ENCODE data around the gene C1orf159. TPM values are rescaled to one million over a fixed set of nuclear protein-coding genes. Genes with fewer than 3 reads are reported as not detected.
A peak's percentile ranks its signal among the peaks of the same experiment; 100 is the strongest.

C1orf159 gene
- total RNA-seq, 4 donors from 2014 or later: 12.8 to 48.4 (median 19.7) TPM

- WGBS: 20% methylated on average over 4 of the region's 99 CpGs
- Histone ChIP-seq H3K4me3 (peak overlapping the region; percentile 48), H3K27me3 (peaks cover 26% of the 10 kb centered on the region), H3K9me3 (no peaks in the 10 kb centered on the region), H3K27ac (no peak overlapping the region), H3K36me3 (peaks cover 22% of the 10 kb centered on the region), H3K4me1 (peaks cover 36% of the 10 kb centered on the region)
- TF ChIP-seq POLR2A (IDR thresholded peaks at IDR 0.05) (no peak), CTCF (IDR thresholded peaks at IDR 0.05) (no peak)
- no peak for DNase-seq (ENCODE audit: low spot score in 2 of 2)
Observed at GRCh38 chr1:1040004-1040991, 75.6 kb downstream of the C1orf159 start.

- no peak overlapping the region for H3K4me3 ChIP-seq
- H3K27me3 ChIP-seq: peaks cover 33% of the 10 kb centered on the region
- no peak overlapping the region for H3K27ac ChIP-seq
- H3K4me1 ChIP-seq: peaks cover 41% of the 10 kb centered on the region
- no peaks in the 10 kb centered on the region for H3K9me3 ChIP-seq
- DNase-seq (ENCODE audit: low spot score in 2 of 2): no peak
- no peak for TF ChIP-seq POLR2A (IDR thresholded peaks at IDR 0.05)
- no peak for TF ChIP-seq CTCF (IDR thresholded peaks at IDR 0.05)
- no peak for TF ChIP-seq POLR2AphosphoS5 (IDR thresholded peaks at IDR 0.05)
- no peak for TF ChIP-seq EP300 (IDR thresholded peaks at IDR 0.05)
- H3K36me3 ChIP-seq: peaks cover 15% of the 10 kb centered on the region
- WGBS: 59% methylated on average over 16 of the region's 17 CpGs
Observed at GRCh38 chr1:1039145-1039910, 76.6 kb downstream of the C1orf159 start.

DNA sequence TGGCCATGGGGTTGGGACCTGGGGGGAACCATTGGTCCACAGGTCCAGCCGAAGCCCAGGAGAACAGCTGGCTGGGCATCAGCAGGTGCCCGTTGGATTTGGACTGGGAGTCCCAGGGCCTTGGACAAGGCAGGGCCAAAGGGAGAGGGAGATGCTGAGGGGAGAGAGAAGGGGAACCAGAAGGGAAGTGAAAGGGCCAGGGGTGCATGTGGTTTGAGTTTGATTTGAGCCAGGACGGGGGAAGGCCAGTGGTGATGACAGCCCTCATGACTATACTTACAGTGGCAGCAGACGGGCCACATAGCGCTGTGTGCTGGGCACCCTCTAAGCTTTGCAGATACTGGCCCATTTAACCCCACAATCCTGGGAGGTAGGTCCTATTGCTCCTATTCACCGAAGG, 77.2 kb downstream of the C1orf159 start:
- 78% methylated on average over 6 of the region's 6 CpGs for WGBS
- TF ChIP-seq CTCF (IDR thresholded peaks at IDR 0.05) (no peak), POLR2A (IDR thresholded peaks at IDR 0.05) (no peak), POLR2AphosphoS5 (IDR thresholded peaks at IDR 0.05) (no peak), EP300 (IDR thresholded peaks at IDR 0.05) (no peak)
- Histone ChIP-seq H3K27me3 (peaks cover 40% of the 10 kb centered on the region), H3K9me3 (no peaks in the 10 kb centered on the region), H3K4me1 (peaks cover 48% of the 10 kb centered on the region), H3K36me3 (peaks cover 8% of the 10 kb centered on the region), H3K27ac (no peak overlapping the region), H3K4me3 (no peak overlapping the region)
- no peak for DNase-seq (ENCODE audit: low spot score in 2 of 2)

- Histone ChIP-seq H3K4me3 (no peak overlapping the region), H3K36me3 (no peaks in the 10 kb centered on the region), H3K27ac (no peak overlapping the region), H3K9me3 (no peaks in the 10 kb centered on the region), H3K27me3 (peaks cover 50% of the 10 kb centered on the region), H3K4me1 (peaks cover 58% of the 10 kb centered on the region)
- 56% methylated on average over 11 of the region's 30 CpGs for WGBS
- DNase-seq (ENCODE audit: low spot score in 2 of 2): no peak
- no peak for TF ChIP-seq CTCF (IDR thresholded peaks at IDR 0.05)
- no peak for TF ChIP-seq EP300 (IDR thresholded peaks at IDR 0.05)
- TF ChIP-seq POLR2A (IDR thresholded peaks at IDR 0.05): no peak
- TF ChIP-seq POLR2AphosphoS5 (IDR thresholded peaks at IDR 0.05): no peak
Observed at GRCh38 chr1:1037366-1038327, 78.2 kb downstream of the C1orf159 start.
